Cardiac muscle cell (in vitro differentiated cells and primary cell): Measurements from ENCODE around the gene ST3GAL3. TPM values are rescaled to one million over a fixed set of nuclear protein-coding genes. Genes with fewer than 3 reads are reported as not detected.

Experiments
- DNase-seq, 2 donors: peaks; one replicate each; pipeline versions ENCODE4 v3.0.0 to v3.0.0-alpha.2; 2010 to 2017; ENCODE audit warnings: low read depth in 1 of 2, low spot score in 1 of 2
- H3K27ac ChIP-seq: fragments of 200-600 bp; sonication (generic); 2 replicates; pipeline ENCODE4 v1.5.1; 2016
- H3K27me3 ChIP-seq: fragments of 200-600 bp; sonication (generic); 2 replicates; pipeline ENCODE4 v1.6.0; 2016; ENCODE audit warnings: control low read depth
- H3K36me3 ChIP-seq: fragments of 200-600 bp; sonication (generic); 2 replicates; pipeline ENCODE4 v1.5.1; 2016; ENCODE audit warnings: control low read depth
- H3K4me1 ChIP-seq: fragments of 200-600 bp; sonication (generic); 2 replicates; pipeline ENCODE4 v1.8.1; 2017; ENCODE audit warnings: low read depth, mild to moderate bottlenecking, mixed run types
- H3K4me3 ChIP-seq: fragments of 200-600 bp; sonication (generic); 2 replicates; pipeline ENCODE4 v1.5.1; 2016; ENCODE audit warnings: mild to moderate bottlenecking
- H3K9me3 ChIP-seq: fragments of 200-600 bp; sonication (generic); 2 replicates; pipeline ENCODE4 v1.5.1; 2017; ENCODE audit warnings: low read depth, mild to moderate bottlenecking, control low read depth
- CTCF ChIP-seq: IDR thresholded peaks from 2 replicates; pipeline ENCODE4 v1.5.1; 2012; ENCODE audit warnings: low read depth, mild to moderate bottlenecking, low read length
- polyA plus RNA-seq: library from polyadenylated mRNA; unstranded; fragments of >200 nt; fragmentation: Nextera tagmentation; extraction: Ambion mirVana; gene quantifications from 2 replicates; pipeline ENCODE4 v1.2.1, GENCODE V29; 2016
- total RNA-seq: library from RNA; depleted of rRNA; stranded (reverse); fragments of >200 nt; gene quantifications from 2 replicates; pipeline ENCODE4 v1.2.3, GENCODE V29; 2016

Gene ST3GAL3
- total and polyA plus RNA-seq, 2 experiments from 2014 or later = 34.7 to 35.7 TPM

GRCh38 chr1:43757343-43758053 is 50.2 kb downstream of the ST3GAL3 start:
- H3K4me3 ChIP-seq = no peak overlapping the region
- H3K9me3 ChIP-seq = no peaks in the 10 kb centered on the region
- H3K4me1 ChIP-seq = peaks cover 6% of the 10 kb centered on the region
- H3K36me3 ChIP-seq = no peaks in the 10 kb centered on the region
- no peak overlapping the region for H3K27ac ChIP-seq
- no peak for DNase-seq
- no peaks in the 10 kb centered on the region for H3K27me3 ChIP-seq
- no peak for TF ChIP-seq CTCF

- no peaks in the 10 kb centered on the region for H3K27me3 ChIP-seq
- H3K9me3 ChIP-seq = no peaks in the 10 kb centered on the region
- peaks cover 29% of the 10 kb centered on the region for H3K4me1 ChIP-seq
- TF ChIP-seq CTCF = no peak
- DNase-seq = peak in 1 of 2 donors; percentile 44
- no peak overlapping the region for H3K4me3 ChIP-seq
- no peaks in the 10 kb centered on the region for H3K36me3 ChIP-seq
- H3K27ac ChIP-seq = no peak overlapping the region
These were observed 53.5 kb downstream of the ST3GAL3 start for GRCh38 chr1:43760745-43761317.

- DNase-seq = peak; percentile 87 to 93
- peak; percentile 89 for TF ChIP-seq CTCF
- H3K27me3 ChIP-seq = no peaks in the 10 kb centered on the region
- no peaks in the 10 kb centered on the region for H3K36me3 ChIP-seq
- no peak overlapping the region for H3K27ac ChIP-seq
- peaks cover 43% of the 10 kb centered on the region for H3K4me1 ChIP-seq
- H3K4me3 ChIP-seq = no peak overlapping the region
- no peaks in the 10 kb centered on the region for H3K9me3 ChIP-seq
These were observed 56.2 kb downstream of the ST3GAL3 start for GRCh38 chr1:43763497-43763973.

GRCh38 chr1:43764581-43764980 is 57.2 kb downstream of the ST3GAL3 start:
- no peaks in the 10 kb centered on the region for H3K9me3 ChIP-seq
- H3K27ac ChIP-seq = peak overlapping the region; percentile 16
- no peak overlapping the region for H3K4me3 ChIP-seq
- peaks cover 43% of the 10 kb centered on the region for H3K4me1 ChIP-seq
- no peak for TF ChIP-seq CTCF
- no peaks in the 10 kb centered on the region for H3K27me3 ChIP-seq
- peak in 1 of 2 donors; percentile 16 for DNase-seq
- no peaks in the 10 kb centered on the region for H3K36me3 ChIP-seq

GRCh38 chr1:43766086-43766784 is 58.9 kb downstream of the ST3GAL3 start:
- DNase-seq = peak in 1 of 2 donors; percentile 89
- Histone ChIP-seq H3K36me3 (no peaks in the 10 kb centered on the region), H3K9me3 (no peaks in the 10 kb centered on the region), H3K4me1 (peaks cover 43% of the 10 kb centered on the region), H3K4me3 (no peak overlapping the region), H3K27me3 (no peaks in the 10 kb centered on the region), H3K27ac (peak overlapping the region; percentile 84)
- TF ChIP-seq CTCF = no peak
